Tibial artery (tissue), 4 donors: ENCODE data around the gene HCRTR1.

Source experiments
- DNase-seq, 2 donors: peaks; one replicate each; pipeline ENCODE4 v3.0.0-alpha.2; 2019
- H3K27ac ChIP-seq, 2 donors: fragments of 200-600 bp; sonication (generic) in 1 of 2; 1 replicate in 1 of 2; 2 replicates in 1 of 2; pipeline ENCODE4 v1.5.1; 2018 to 2019; ENCODE audit warnings: mild to moderate bottlenecking in 1 of 2
- H3K27me3 ChIP-seq, 2 donors: fragments of 200-600 bp; sonication (generic) in 1 of 2; one replicate each; pipeline versions ENCODE4 v1.5.1 to v1.6.0; 2016 to 2019
- H3K36me3 ChIP-seq, 3 donors: fragments of 200-600 bp; sonication (generic) in 2 of 3; one replicate each; pipeline ENCODE4 v1.5.1; 2016 to 2019; ENCODE audit warnings: mild to moderate bottlenecking in 2 of 3
- H3K4me1 ChIP-seq, 4 donors: fragments of 200-600 bp; sonication (generic) in 2 of 4; 1 replicate in 3 of 4; 2 replicates in 1 of 4; pipeline ENCODE4 v1.5.1; 2016 to 2019
- H3K4me3 ChIP-seq, 2 donors: fragments of 200-600 bp; sonication (generic) in 1 of 2; 1 replicate in 1 of 2; 2 replicates in 1 of 2; pipeline ENCODE4 v1.5.1; 2018 to 2019; ENCODE audit warnings: mild to moderate bottlenecking in 2 of 2
- H3K9me3 ChIP-seq, 3 donors: fragments of 200-600 bp; sonication (generic) in 1 of 3; one replicate each; pipeline ENCODE4 v1.5.1; 2016 to 2019
- CTCF ChIP-seq, 2 experiments: fragments of 200-600 bp in 1 of 2; fragments of 450-650 bp in 1 of 2; IDR thresholded peaks; one replicate each; pipeline ENCODE4 v1.5.1; 2017 to 2019; ENCODE audit warnings: antibody characterized with exemption in 2 of 2, mild to moderate bottlenecking in 1 of 2, moderate library complexity in 1 of 2
- intact Hi-C: fragments of 100-400 bp; cut with DNase I; formaldehyde crosslinking; loops from one replicate; pipeline ENCODE4 v1.15.0; 2023; ENCODE audit warnings: low total_unique reads

The HCRTR1 gene

DNA sequence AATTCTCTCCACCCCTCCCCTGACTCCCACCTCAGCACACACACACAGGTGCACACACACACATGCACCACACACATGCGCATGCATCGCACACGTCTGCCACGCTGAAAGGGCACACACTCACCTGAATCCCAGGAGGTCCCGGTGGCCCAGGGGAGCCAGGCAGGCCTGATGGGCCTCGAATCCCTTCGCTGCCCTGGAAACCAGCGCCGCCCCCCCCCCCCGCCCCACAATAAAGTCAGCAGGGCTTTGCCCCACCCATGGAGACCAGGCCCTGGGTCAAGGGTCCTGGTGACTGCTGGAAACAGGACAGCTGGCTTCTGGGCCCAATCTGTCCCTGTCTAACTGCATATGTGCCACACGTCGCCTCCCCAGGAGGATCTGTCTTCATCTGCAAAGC lies 45.0 kb downstream of the HCRTR1 start:
- Histone ChIP-seq H3K36me3 (peaks cover 4 to 76% (median 17%) of the 10 kb centered on the region in 3 donors), H3K27ac (peak overlapping the region in 1 of 2 donors; percentile 45), H3K27me3 (no peaks in the 10 kb centered on the region), H3K4me3 (no peak overlapping the region), H3K4me1 (peaks cover 0 to 31% (median 24%) of the 10 kb centered on the region in 4 donors), H3K9me3 (no peaks in the 10 kb centered on the region)
- intact Hi-C loops = loop anchor here (2.0 to 10.0 kb wide), 4 partner anchors 45 to 412 kb away; partner anchors contain the start of gene TMEM39B
- DNase-seq = no peak
- TF ChIP-seq CTCF (IDR thresholded peaks at IDR 0.05) = no peak

DNA sequence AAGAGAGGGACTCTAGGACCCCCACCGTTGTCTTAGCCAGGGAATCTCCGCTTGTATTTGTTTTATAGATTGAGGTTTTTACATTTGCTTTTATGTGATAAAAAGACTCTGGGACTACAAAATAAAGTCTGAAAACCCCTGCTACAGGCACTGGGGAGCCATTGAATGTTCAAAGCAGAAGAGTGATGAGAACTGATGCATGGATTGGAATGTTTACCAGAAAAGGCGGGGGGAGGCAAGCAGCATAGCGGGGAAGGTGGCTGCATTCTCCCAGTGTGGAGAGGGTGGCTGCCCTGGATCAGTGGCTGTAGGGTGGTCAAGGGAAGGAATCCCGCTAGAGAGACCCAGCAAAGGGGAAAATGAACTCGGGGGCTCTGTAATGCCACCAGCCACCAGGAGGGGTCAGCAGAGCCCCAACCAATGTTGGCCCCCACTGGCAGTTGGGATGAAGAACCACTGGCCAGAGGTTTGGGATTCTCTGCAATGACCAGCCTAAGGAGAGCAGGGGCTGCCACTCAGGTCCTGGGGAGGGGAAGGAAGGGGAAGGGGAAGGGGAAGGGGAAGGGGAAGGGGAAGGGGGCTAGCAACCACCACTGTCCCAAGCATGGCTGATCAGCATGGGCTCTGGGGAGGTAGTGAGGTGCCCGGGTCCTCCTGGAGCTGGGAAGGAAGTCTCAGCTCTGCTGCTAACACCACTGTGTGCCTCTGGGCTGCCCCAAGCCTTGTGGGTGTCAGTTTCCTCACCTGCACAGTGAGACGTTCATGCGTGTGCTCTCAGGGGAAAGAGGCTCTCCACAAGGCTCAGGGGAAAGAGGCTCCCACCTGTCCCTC lies 46.3 kb downstream of the HCRTR1 start:
- H3K4me3 ChIP-seq = no peak overlapping the region
- intact Hi-C loops = loop anchor here (2.0 to 10.0 kb wide), 5 partner anchors 43 to 411 kb away; partner anchors contain the start of gene TMEM39B
- peak in 1 of 2 donors; percentile 59 for DNase-seq
- H3K4me1 ChIP-seq = peaks cover 0 to 38% (median 32%) of the 10 kb centered on the region in 4 donors
- no peaks in the 10 kb centered on the region for H3K9me3 ChIP-seq
- H3K36me3 ChIP-seq = peaks cover 0 to 68% (median 3%) of the 10 kb centered on the region in 3 donors
- peak overlapping the region in 1 of 2 donors; percentile 49 for H3K27ac ChIP-seq
- peak; percentile 90 to 97 for TF ChIP-seq CTCF (IDR thresholded peaks at IDR 0.05)
- no peaks in the 10 kb centered on the region for H3K27me3 ChIP-seq

DNA sequence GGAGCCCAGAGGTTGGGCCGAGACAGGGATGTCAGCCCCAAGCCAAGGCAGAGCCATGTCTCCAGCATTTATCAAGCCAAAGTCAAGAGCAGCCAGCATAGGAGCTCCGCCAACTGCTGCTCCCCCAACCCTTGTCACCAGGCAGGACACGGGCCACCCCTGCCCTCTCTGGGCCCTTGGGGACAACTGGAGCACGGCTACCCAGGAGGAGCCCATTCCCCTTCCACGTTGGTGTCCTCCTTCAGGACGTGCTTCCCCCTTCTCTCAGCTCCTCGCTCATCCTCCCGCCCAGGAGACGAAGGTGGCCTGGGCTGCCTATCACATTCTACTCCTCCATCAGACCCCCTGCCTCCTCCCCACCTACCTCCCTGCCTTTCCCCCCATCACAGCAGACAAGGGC lies 47.0 kb downstream of the HCRTR1 start:
- intact Hi-C loops = loop anchor here (2.0 to 10.0 kb wide), 4 partner anchors 43 to 410 kb away; partner anchors contain the start of gene TMEM39B
- peaks cover 2 to 45% (median 39%) of the 10 kb centered on the region in 4 donors for H3K4me1 ChIP-seq
- H3K4me3 ChIP-seq = no peak overlapping the region
- no peak for TF ChIP-seq CTCF (IDR thresholded peaks at IDR 0.05)
- no peaks in the 10 kb centered on the region for H3K9me3 ChIP-seq
- no peaks in the 10 kb centered on the region for H3K27me3 ChIP-seq
- DNase-seq = no peak
- peaks cover 0 to 61% (median 0%) of the 10 kb centered on the region in 3 donors for H3K36me3 ChIP-seq
- peak overlapping the region in 1 of 2 donors; percentile 49 for H3K27ac ChIP-seq

- peak overlapping the region in 1 of 2 donors; percentile 49 for H3K27ac ChIP-seq
- peaks cover 4 to 53% (median 43%) of the 10 kb centered on the region in 4 donors for H3K4me1 ChIP-seq
- peaks cover 0 to 54% (median 0%) of the 10 kb centered on the region in 3 donors for H3K36me3 ChIP-seq
- no peak for DNase-seq
- no peak for TF ChIP-seq CTCF (IDR thresholded peaks at IDR 0.05)
- H3K4me3 ChIP-seq = no peak overlapping the region
- no peaks in the 10 kb centered on the region for H3K27me3 ChIP-seq
- intact Hi-C loops = loop anchor here (2.0 to 10.0 kb wide), 3 partner anchors 123 to 409 kb away; partner anchors contain the start of gene TMEM39B
- no peaks in the 10 kb centered on the region for H3K9me3 ChIP-seq
These were observed 47.9 kb downstream of the HCRTR1 start for GRCh38 chr1:31665234-31665878.

DNA sequence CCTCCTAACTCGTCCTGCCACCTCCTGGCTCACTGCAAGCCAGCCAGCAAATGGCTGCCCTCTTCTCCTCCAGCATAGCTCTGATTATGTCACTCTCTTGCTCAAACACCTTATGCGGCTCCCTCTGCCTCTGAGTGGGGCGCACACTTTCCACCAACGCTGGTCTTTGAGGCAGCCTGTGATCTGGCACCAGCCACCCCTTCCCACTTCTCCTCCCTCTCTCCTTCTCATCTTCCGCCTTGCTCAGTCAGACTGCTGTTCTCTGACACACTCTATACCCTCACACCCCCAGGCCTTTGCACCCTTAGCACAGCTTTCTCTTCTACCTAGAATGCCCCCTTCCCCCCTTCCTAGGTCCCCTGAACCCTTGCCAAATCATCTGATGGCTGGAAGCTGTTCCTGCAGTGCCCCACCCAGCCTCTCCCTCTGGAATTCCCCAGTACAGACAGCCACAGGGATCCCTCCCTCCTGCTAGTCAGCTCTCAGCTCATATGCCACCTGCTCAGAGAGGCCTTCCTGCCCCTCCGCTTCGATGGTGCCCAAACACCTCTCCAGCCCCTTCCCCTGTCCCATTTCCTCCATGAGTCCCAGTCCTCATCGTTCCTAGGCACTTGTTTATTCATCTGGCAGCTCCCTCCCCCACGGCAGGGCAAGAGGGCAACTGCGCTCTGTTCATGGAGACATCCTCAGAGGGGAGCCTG lies 48.9 kb downstream of the HCRTR1 start:
- H3K27ac ChIP-seq = peak overlapping the region; percentile 34 to 49
- H3K9me3 ChIP-seq = no peaks in the 10 kb centered on the region
- H3K36me3 ChIP-seq = peaks cover 0 to 45% (median 0%) of the 10 kb centered on the region in 3 donors
- H3K4me1 ChIP-seq = peaks cover 8 to 58% (median 46%) of the 10 kb centered on the region in 4 donors
- no peak for DNase-seq
- H3K4me3 ChIP-seq = no peak overlapping the region
- no peaks in the 10 kb centered on the region for H3K27me3 ChIP-seq
- no peak for TF ChIP-seq CTCF (IDR thresholded peaks at IDR 0.05)
- intact Hi-C loops = loop anchor here (10.0 kb wide), 2 partner anchors 298 to 408 kb away; partner anchors contain the start of gene TMEM39B
